PC-3 (cell line): ENCODE results near the gene DGKH.

ENCODE experiments used
- EZH2 ChIP-seq: fragments of 300-600 bp; sonication (generic); IDR thresholded peaks from one replicate; pipeline ENCODE4 v1.6.1; 2017; ENCODE audit warnings: antibody characterized with exemption, mild to moderate bottlenecking, low read length; ENCODE audit not compliant: unreplicated experiment
- EZH2phosphoT487 ChIP-seq: fragments of 300-600 bp; sonication (generic); IDR thresholded peaks from 2 replicates; pipeline ENCODE4 v1.6.1; 2018; ENCODE audit warnings: mild to moderate bottlenecking, antibody characterized with exemption, low read length, borderline replicate concordance
- TF ChIP-seq, protein P1 (sequence below): fragments of 300-600 bp; sonication (generic); conservative IDR thresholded peaks from 2 replicates; pipeline ENCODE4 v1.5.1; 2017; ENCODE audit warnings: antibody characterized with exemption, low read depth, mild to moderate bottlenecking, low read length

DNA sequence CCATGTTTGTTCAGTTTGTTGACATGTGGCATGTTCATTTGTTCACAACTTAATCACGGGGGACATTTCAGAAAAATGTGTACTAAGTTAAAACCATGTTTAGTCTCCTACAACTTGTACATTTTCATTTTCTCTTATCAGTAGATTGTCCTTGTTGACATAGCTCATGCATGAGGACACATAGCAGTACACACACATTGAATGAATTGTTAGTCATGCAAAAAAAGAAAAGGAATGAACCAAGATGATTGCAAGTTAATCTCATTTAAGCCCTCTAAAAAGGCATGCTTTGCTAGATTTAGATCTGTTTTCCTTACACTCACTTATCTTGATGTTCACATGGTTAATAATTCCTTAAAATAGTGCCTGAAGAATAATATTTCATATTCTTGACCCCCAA is 185.3 kb downstream of the DGKH start:
- TF ChIP-seq EZH2 (no peak), EZH2phosphoT487 (no peak)
- TF ChIP-seq, protein P1, sequence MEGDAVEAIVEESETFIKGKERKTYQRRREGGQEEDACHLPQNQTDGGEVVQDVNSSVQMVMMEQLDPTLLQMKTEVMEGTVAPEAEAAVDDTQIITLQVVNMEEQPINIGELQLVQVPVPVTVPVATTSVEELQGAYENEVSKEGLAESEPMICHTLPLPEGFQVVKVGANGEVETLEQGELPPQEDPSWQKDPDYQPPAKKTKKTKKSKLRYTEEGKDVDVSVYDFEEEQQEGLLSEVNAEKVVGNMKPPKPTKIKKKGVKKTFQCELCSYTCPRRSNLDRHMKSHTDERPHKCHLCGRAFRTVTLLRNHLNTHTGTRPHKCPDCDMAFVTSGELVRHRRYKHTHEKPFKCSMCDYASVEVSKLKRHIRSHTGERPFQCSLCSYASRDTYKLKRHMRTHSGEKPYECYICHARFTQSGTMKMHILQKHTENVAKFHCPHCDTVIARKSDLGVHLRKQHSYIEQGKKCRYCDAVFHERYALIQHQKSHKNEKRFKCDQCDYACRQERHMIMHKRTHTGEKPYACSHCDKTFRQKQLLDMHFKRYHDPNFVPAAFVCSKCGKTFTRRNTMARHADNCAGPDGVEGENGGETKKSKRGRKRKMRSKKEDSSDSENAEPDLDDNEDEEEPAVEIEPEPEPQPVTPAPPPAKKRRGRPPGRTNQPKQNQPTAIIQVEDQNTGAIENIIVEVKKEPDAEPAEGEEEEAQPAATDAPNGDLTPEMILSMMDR, result no peak
